ENCODE measurements around the gene GNA15.
"Not testable (repeated sequence)": the region's sequence is repeated elsewhere in the genome, so short reads cannot be mapped to it uniquely, and the experiment has no call there.

The GNA15 gene

GRCh38 chr19:3189702-3190469 lies 54.1 kb downstream of the GNA15 start:
- no peak for DNase-seq (ENCODE audit: low read depth in 2 of 3, low spot score in 1 of 3)

- no peak for DNase-seq (ENCODE audit: low read depth in 2 of 3, low spot score in 1 of 3)
Observed at GRCh38 chr19:3190470-3190770, 54.6 kb downstream of the GNA15 start.

DNA sequence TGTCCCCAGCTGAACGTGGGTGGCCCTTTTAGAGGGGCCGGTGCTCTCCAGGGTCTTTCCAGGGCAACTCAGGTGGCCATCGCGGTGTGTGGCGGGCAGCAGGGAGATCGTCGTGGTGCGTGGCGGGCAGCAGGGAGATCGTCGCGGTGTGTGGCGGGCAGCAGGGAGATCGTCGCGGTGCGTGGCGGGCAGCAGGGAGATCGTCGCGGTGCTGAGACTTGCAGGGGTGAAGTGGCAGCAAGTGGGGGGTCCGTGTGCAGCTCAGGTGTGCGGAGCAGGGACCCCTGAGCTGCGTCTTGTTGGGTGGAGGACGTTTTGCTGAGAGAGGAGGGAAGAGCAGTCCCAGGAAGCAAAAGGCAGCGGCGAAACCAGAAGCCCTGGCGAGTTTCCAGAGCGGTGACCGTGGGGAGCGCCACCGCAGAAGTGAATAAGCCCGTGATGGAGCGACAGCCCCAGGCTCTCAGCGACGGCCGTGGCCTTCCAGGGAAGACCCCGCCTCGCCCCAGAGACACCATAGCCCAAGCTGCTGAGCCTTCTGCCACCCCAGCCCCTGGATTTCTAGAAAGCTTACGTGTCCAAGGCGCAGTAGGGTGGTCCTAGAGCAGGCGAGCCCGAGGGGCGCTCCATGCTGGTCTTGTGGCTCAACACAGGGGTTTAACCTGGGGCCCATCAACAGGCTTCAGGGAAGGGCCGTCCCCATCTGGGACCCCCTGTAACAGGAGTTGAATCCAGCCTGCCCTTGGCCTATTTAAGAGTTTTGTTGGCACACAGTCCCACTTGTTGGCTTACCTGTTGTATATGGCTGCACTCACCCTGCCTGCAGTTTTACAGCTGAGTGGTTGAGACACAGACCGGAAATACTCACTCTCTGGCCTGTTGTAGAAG lies 55.3 kb downstream of the GNA15 start:
- no peak for DNase-seq (ENCODE audit: low read depth in 2 of 3, low spot score in 1 of 3)

GRCh38 chr19:3191806-3192104 lies 55.9 kb downstream of the GNA15 start:
- not testable (repeated sequence) for DNase-seq (ENCODE audit: low read depth in 2 of 3, low spot score in 1 of 3)

DNA sequence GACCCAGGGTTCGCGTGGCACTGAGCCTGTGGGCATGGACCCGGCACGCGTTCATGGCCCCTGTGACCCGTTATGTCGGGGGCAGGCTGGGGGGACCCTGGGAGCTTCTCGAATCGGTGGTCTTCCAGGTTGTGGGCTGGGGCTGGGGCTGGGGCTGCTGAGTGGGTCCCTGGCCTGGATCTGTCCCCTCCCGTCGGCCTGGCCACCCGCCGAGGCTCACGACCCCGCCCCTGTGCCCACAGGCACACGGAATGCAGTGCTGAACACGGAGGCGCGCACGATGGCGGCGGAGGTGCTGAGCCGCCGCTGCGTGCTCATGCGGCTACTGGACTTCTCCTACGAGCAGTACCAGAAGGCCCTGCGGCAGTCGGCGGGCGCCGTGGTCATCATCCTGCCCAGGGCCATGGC lies 56.4 kb downstream of the GNA15 start:
- DNase-seq (ENCODE audit: low read depth in 2 of 3, low spot score in 1 of 3): no peak

- no peak for DNase-seq (ENCODE audit: low read depth in 2 of 3, low spot score in 1 of 3)
Observed at GRCh38 chr19:3192684-3193083, 56.9 kb downstream of the GNA15 start.

- DNase-seq (ENCODE audit: low read depth in 2 of 3, low spot score in 1 of 3): no peak
Observed at GRCh38 chr19:3193256-3194105, 57.6 kb downstream of the GNA15 start.

DNA sequence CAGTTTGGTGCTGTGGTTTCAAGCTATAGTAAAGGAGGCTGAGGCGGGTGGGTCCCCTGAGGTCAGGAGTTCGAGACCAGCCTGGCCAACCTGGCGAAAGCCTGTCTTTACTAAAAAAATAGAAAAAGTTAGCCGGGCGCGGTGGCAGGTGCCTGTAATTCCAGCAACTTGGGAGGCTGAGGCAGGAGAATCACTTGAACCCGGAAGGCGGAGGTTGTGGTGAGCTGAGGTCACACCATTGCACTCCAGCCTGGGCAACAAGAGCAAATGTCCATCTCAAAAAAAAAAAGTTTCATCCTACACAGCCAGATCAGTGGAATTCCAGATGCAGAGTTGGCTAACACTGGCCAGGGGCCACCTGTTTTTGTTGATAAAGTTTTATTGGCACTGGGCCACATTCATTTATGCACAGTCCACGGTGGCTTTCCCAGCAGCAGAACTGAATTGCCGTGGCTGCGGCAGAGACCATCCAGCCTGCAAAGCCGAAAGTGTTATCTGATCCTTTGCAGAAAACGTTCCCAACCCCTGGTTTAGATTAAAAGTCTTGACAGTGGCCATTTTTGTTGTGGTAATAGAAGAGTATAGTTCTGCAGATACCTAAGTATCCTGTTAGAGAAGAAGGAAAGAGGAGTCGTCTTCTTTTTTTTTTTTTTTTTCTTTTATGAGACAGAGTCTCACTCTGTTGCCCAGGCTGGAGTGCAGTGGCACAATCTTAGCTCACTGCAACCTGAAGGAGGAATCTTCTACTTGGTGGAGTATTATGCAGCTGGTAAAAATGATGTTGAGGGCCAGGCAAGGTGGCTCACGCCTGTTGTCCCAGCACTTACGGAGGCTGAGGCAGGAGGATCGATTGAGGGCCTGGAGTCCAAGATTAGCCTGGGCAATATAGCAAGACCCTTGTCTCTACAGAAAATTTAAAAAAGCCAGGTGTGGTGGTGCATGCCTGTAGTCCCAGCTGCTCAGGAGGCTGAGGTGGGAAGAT lies 58.6 kb downstream of the GNA15 start:
- no peak for DNase-seq (ENCODE audit: low read depth in 2 of 3, low spot score in 1 of 3)

DNA sequence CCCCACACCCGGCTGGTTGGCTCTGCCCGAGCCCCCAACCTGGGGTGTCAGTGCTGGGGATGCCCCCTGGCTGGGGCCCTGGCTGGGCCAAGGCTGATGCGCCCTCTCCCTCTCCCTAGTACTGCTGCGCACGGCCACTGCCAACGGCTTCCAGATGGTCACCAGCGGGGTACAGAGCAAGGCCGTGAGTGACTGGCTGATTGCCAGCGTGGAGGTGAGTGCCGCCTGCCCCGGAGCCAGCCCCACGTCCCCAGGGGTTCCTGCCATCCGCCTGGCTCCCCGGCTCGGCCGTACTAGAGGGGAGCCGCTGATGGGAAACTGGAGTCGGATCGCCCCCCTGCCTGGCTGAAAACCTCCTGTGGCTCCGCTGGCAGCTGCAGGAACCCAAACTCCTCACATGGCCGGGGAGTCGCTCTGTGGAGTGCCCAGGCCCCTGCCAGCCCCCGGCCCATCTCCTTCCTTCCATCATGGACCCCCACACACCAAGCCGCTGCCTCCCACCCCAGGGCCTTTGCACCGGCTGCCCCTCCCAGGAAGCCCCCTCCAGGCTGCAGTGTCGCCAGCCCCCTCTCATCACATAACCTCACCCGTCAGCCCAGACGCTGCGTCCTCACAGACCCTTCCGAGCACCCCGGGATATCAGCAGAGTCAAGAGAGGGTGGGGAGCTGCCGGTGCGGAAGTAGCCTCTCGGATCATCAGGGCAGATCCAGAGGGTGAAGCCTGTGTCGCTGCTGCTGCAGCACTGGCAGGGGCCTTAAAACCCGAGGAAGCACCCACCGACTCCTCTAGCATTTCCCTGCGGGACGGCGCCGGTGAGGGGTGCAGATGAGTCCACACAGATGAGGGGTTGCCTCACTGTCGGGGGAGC lies 60.5 kb downstream of the GNA15 start:
- DNase-seq (ENCODE audit: low read depth in 2 of 3, low spot score in 1 of 3): no peak

GRCh38 chr19:3196933-3197205 lies 61.0 kb downstream of the GNA15 start:
- DNase-seq (ENCODE audit: low read depth in 2 of 3, low spot score in 1 of 3): no peak

- no peak for DNase-seq (ENCODE audit: low read depth in 2 of 3, low spot score in 1 of 3)
Observed at GRCh38 chr19:3198901-3199700, 63.3 kb downstream of the GNA15 start.

DNA sequence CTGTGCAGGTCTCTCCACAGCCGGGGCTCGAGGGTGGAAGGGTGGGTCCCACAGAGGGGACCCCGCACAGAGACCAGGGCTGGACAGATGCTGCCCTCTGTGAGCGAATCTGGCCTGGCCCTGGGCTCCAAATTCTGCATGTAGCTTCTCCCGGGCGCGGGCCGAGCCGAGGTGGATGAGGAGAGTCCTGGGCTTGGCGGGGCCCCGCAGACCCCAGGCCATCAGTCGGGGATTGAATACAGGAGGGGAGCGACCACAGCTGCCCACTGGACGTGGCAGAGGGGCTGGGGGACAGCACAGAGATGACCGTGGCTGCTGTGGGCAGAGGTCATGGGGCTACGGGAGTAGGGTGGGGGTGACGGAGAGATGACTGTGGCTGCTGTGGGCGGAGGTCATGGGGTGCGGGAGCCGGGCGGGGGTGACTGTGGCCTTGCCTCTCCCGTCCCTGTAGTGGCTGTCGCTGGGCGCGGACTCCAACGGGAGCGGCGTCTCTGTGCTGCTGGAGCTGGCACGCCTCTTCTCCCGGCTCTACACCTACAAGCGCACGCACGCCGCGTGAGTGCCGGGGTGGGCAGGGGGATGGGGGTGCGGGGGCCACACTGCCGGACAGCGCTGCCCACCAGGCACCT lies 65.4 kb downstream of the GNA15 start:
- no peak for DNase-seq (ENCODE audit: low read depth in 2 of 3, low spot score in 1 of 3)

- DNase-seq (ENCODE audit: low read depth in 2 of 3, low spot score in 1 of 3): no peak
Observed at GRCh38 chr19:3201911-3202310, 66.1 kb downstream of the GNA15 start.

GRCh38 chr19:3202346-3202745 lies 66.5 kb downstream of the GNA15 start:
- no peak for DNase-seq (ENCODE audit: low read depth in 2 of 3, low spot score in 1 of 3)

DNA sequence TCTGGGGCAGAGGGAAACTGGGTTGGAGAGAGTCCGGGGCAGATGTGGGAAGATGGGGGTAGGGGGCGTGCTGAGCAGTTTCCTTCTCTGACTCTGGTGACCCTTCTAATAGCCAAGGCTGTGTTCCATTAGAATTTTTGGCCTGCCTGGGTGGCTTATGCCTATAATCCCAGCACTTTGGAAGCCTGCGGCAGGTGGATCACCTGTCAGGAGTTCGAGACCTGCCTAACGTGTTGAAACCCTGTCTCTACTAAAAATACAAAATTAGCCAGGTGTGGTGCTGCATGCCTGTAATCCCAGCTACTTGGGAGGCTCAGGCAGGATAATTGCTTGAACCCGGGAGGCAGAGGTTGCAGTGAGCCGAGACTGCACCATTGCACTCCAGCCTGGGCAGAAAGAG lies 67.1 kb downstream of the GNA15 start:
- DNase-seq (ENCODE audit: low read depth in 2 of 3, low spot score in 1 of 3): not testable (repeated sequence)

- no peak for DNase-seq (ENCODE audit: low read depth in 2 of 3, low spot score in 1 of 3)
Observed at GRCh38 chr19:3203805-3204645, 68.2 kb downstream of the GNA15 start.

DNA sequence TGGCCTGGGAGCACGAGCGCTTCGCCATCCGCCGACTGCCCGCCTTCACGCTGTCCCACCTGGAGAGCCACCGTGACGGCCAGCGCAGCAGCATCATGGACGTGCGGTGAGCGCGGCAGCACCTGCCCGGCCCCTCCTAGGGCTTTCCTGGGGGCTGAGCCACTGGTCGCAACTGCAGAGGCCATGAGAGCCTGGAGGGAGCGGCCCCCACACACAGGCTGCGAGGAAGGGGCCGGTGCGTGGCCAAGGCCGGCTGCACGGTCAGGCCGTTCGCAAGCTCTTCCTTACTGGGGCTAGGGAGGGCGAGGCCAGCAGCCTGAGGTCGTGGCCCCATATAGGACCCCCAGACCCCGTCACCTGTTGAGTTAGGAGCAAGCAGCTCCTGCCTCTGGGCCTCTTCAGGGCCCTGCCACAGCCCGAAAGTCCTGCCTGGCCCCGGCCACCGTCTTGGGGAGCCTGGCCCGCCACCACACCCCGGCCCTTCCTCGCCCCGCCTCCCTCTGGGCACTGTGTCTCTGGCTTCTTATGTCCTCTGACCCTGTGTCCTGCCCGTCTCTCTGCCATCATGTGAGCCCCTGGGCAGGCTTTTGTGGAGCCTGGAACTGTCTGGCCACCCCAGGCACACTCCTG lies 68.9 kb downstream of the GNA15 start:
- DNase-seq (ENCODE audit: low read depth in 2 of 3, low spot score in 1 of 3): no peak
